Skeletal muscle tissue (tissue), 5 donors: ENCODE data around the gene ABCA6. TPM values are rescaled to one million over a fixed set of nuclear protein-coding genes. Genes with fewer than 3 reads are reported as not detected.

Source experiments
- H3K27ac ChIP-seq: one replicate; pipeline ENCODE4 v1.7.0; 2013; ENCODE audit warnings: mild to moderate bottlenecking, low read depth, low read length, inconsistent platforms
- H3K27me3 ChIP-seq, 3 donors: one replicate each; pipeline ENCODE4 v1.7.0; 2013; ENCODE audit warnings: low read length in 3 of 3; ENCODE audit not compliant: control insufficient read depth in 3 of 3, insufficient read depth in 3 of 3
- H3K36me3 ChIP-seq, 3 donors: one replicate each; pipeline ENCODE4 v1.7.0; 2013; ENCODE audit warnings: low read length in 3 of 3; ENCODE audit not compliant: control insufficient read depth in 3 of 3, insufficient read depth in 3 of 3
- H3K4me1 ChIP-seq, 3 donors: one replicate each; pipeline ENCODE4 v1.7.0; 2013; ENCODE audit warnings: low read length in 3 of 3, mild to moderate bottlenecking in 3 of 3; ENCODE audit not compliant: control insufficient read depth in 3 of 3, insufficient read depth in 3 of 3
- H3K4me3 ChIP-seq, 3 donors: one replicate each; pipeline ENCODE4 v1.7.0; 2013; ENCODE audit warnings: low read length in 3 of 3
- H3K9ac ChIP-seq, 3 donors: one replicate each; pipeline ENCODE4 v1.7.0; 2013; ENCODE audit warnings: low read length in 3 of 3, mild to moderate bottlenecking in 3 of 3, moderate library complexity in 2 of 3, low read depth in 1 of 3
- H3K9me3 ChIP-seq, 3 donors: one replicate each; pipeline ENCODE4 v1.7.0; 2013; ENCODE audit warnings: low read length in 3 of 3; ENCODE audit not compliant: control insufficient read depth in 3 of 3
- small RNA-seq: library from RNA; depleted of rRNA; stranded (forward); fragments of <200 nt; gene quantifications from one replicate; pipeline ENCODE3, GENCODE V24; 2014
- total RNA-seq: library from RNA; depleted of rRNA; stranded (reverse); fragments of >200 nt; gene quantifications from one replicate; pipeline ENCODE4 v1.2.3, GENCODE V29; 2014
- donor health status: Osteomylitis.

Gene ABCA6
- total RNA-seq, 1 donor from 2014 or later: 31.8 TPM

- no peak overlapping the region for H3K4me3 ChIP-seq
- no peaks in the 10 kb centered on the region for H3K4me1 ChIP-seq
- H3K9me3 ChIP-seq: no peaks in the 10 kb centered on the region
- H3K36me3 ChIP-seq: peaks cover 6 to 24% (median 17%) of the 10 kb centered on the region in 3 donors
- H3K27ac ChIP-seq: no peak overlapping the region
- no peak overlapping the region for H3K9ac ChIP-seq
- no peaks in the 10 kb centered on the region for H3K27me3 ChIP-seq
Observed at GRCh38 chr17:69031839-69032238, 109.9 kb downstream of the ABCA6 start.

- Histone ChIP-seq H3K9me3 (no peaks in the 10 kb centered on the region), H3K36me3 (peaks cover 6 to 32% (median 25%) of the 10 kb centered on the region in 3 donors), H3K9ac (no peak overlapping the region), H3K4me3 (no peak overlapping the region), H3K27me3 (no peaks in the 10 kb centered on the region), H3K4me1 (no peaks in the 10 kb centered on the region), H3K27ac (no peak overlapping the region)
Observed at GRCh38 chr17:69030169-69030568, 111.5 kb downstream of the ABCA6 start.

Small RNA genes lying within 50 kb of the gene (small RNA-seq; reads per million reads assigned to genes)
- gene MIR4524B: 0.07 reads per million

Other genes with a start within 250 kb of the ABCA6 start
- gene ABCA8, start 186.5 kb downstream of the ABCA6 start, total RNA-seq: 116 TPM
- gene ABCA9, start 81.0 kb downstream of the ABCA6 start, total RNA-seq: 30.3 TPM
- 17.7 TPM for gene ABCA10, start 86.9 kb upstream of the ABCA6 start, total RNA-seq
- gene ABCA5, start 185.2 kb upstream of the ABCA6 start, total RNA-seq: 18.8 TPM